Uterus (tissue), 4 donors: Measurements from ENCODE around the gene DNAH17. TPM values are rescaled to one million over a fixed set of nuclear protein-coding genes. Genes with fewer than 3 reads are reported as not detected.

Source experiments
- DNase-seq, 2 donors: peaks; one replicate each; pipeline ENCODE4 v3.0.0-alpha.2; 2019 to 2020
- H3K27ac ChIP-seq, 2 donors: fragments of 200-600 bp; sonication (generic); 1 replicate in 1 of 2; 2 replicates in 1 of 2; pipeline ENCODE4 v1.5.1; 2016 to 2018
- H3K27me3 ChIP-seq, 2 donors: fragments of 200-600 bp; sonication (generic); one replicate each; pipeline ENCODE4 v1.5.1; 2018 to 2019; ENCODE audit warnings: control low read depth in 1 of 2
- H3K36me3 ChIP-seq, 2 donors: fragments of 200-600 bp; sonication (generic); one replicate each; pipeline ENCODE4 v1.5.1; 2019; ENCODE audit warnings: control low read depth in 1 of 2
- H3K4me1 ChIP-seq, 2 donors: fragments of 200-600 bp; sonication (generic); one replicate each; pipeline ENCODE4 v1.5.1; 2018 to 2019; ENCODE audit warnings: control low read depth in 1 of 2
- H3K4me3 ChIP-seq, 2 donors: fragments of 200-600 bp; sonication (generic); 1 replicate in 1 of 2; 2 replicates in 1 of 2; pipeline ENCODE4 v1.5.1; 2018 to 2019; ENCODE audit warnings: mild to moderate bottlenecking in 1 of 2
- H3K9me3 ChIP-seq, 2 donors: fragments of 200-600 bp; sonication (generic); one replicate each; pipeline ENCODE4 v1.5.1; 2019; ENCODE audit warnings: control low read depth in 1 of 2
- CTCF ChIP-seq, 4 experiments: fragments of 200-600 bp in 2 of 4; fragments of 450-650 bp in 2 of 4; sonication (generic) in 2 of 4; IDR thresholded peaks; one replicate each; pipeline ENCODE4 v1.5.1; 2016 to 2019; ENCODE audit warnings: antibody characterized with exemption in 4 of 4, mild to moderate bottlenecking in 2 of 4, moderate library complexity in 1 of 4
- POLR2A ChIP-seq, 2 donors: fragments of 450-650 bp; IDR thresholded peaks; one replicate each; pipeline ENCODE4 v1.6.1; 2016; ENCODE audit warnings: antibody characterized with exemption in 2 of 2, mild to moderate bottlenecking in 1 of 2, moderate library complexity in 1 of 2
- intact Hi-C: fragments of 100-400 bp; cut with DNase I; formaldehyde crosslinking; loops from one replicate; pipeline ENCODE4 v1.15.1; 2023; ENCODE audit warnings: low total_unique reads
- total RNA-seq, 4 donors: library from RNA; depleted of rRNA in 3 of 4; stranded (reverse); fragments of >200 nt in 3 of 4; gene quantifications; one replicate each; pipeline versions ENCODE4 v1.1.0 to v1.2.4, GENCODE V29; 2014 to 2023
- donor health status: DM: yes; HTN: yes; CAD: no.

The DNAH17 gene
- total RNA-seq, 4 donors from 2014 or later = 0.03 to 1.1 TPM; not detected in 2

DNA sequence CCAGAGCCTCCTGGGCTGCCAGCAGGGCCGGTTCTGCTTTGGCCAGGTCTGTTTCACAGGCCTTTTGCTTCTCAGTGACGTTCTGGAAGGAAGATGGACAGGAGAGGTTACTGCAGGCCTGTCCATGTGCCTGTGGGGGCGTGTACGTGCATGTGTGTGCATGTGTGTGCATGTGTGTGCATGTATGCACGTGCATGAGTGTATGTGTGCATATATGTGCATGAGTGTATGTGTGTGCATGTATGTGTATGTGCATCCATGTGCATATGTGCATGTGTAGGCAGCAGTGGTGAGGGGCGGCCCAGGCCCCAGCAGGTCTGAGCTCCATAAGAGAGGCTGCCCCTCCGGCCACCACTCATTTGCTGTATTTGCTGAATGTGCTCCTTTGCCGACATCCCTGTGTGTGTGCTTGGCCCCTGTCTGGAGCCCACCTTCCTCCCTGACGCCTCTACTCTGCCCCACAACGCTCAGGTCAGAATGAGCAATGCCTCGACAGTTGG is 117.0 kb downstream of the DNAH17 start:
- Histone ChIP-seq H3K9me3 (no peaks in the 10 kb centered on the region), H3K27ac (no peak overlapping the region), H3K4me1 (no peaks in the 10 kb centered on the region), H3K36me3 (no peaks in the 10 kb centered on the region), H3K27me3 (no peaks in the 10 kb centered on the region), H3K4me3 (no peak overlapping the region)
- DNase-seq = no peak
- intact Hi-C loops = no loop called here
- TF ChIP-seq POLR2A (IDR thresholded peaks at IDR 0.05) = no peak
- TF ChIP-seq CTCF (IDR thresholded peaks at IDR 0.05) = no peak

- TF ChIP-seq POLR2A (IDR thresholded peaks at IDR 0.05) (no peak), CTCF (IDR thresholded peaks at IDR 0.05) (no peak)
- H3K27me3 ChIP-seq = no peaks in the 10 kb centered on the region
- no peak for DNase-seq
- no peaks in the 10 kb centered on the region for H3K4me1 ChIP-seq
- no peak overlapping the region for H3K4me3 ChIP-seq
- no peaks in the 10 kb centered on the region for H3K36me3 ChIP-seq
- no peaks in the 10 kb centered on the region for H3K9me3 ChIP-seq
- intact Hi-C loops = no loop called here
- H3K27ac ChIP-seq = no peak overlapping the region
Measured at GRCh38 chr17:78459696-78460095, 117.5 kb downstream of the DNAH17 start.

DNA sequence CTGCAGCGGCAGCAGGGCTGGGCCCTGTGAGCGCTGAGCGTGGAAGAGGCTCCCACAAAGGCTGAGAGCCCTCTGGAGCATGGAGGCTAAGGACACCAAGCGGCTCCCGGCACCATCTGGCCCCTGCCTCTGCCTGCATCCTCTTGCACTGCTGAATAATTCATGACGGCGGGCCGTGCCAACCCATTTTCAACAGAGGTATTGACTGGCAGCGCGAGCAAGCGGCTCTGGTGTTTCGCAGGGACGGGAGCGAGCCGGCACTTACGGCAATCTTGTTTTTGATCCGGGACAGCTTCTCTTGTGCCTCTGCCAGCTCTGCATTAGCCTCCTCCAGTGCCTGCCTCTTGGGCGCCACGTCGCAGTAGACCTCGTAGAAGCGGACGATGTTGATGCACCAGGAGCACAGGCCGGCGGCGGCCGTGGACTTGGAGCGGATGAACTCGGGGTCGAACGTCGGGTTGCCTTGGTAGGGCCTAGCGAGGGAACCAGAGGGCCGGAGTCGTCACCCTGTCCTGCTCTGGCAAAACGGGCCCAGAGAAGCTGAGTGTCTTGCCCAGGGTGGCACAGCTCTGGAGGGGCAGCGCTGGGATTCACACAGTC is 118.4 kb downstream of the DNAH17 start:
- no peak for DNase-seq
- no peaks in the 10 kb centered on the region for H3K27me3 ChIP-seq
- no peak overlapping the region for H3K4me3 ChIP-seq
- H3K27ac ChIP-seq = no peak overlapping the region
- no peaks in the 10 kb centered on the region for H3K4me1 ChIP-seq
- intact Hi-C loops = no loop called here
- no peaks in the 10 kb centered on the region for H3K9me3 ChIP-seq
- no peaks in the 10 kb centered on the region for H3K36me3 ChIP-seq
- TF ChIP-seq POLR2A (IDR thresholded peaks at IDR 0.05) = no peak
- no peak for TF ChIP-seq CTCF (IDR thresholded peaks at IDR 0.05)

DNA sequence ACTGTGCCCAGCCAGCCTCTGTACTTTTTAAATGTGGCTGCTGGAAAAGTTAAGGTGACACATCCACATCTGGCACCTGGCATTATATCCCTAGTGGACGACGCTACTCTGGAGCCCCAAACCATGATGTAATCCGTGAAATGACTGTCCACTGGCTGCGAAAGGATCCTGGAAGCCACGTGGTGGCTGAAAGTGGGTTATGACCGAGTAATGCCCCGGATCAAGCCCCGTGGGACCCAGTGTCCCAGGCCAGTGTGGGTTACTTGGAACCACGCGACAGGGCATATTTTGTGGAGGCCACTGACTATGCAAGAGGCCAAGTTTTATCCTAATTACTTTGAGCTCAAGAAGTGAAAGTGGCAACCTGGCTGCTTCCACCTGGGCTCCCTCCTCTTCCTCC is 119.1 kb downstream of the DNAH17 start:
- H3K4me3 ChIP-seq = no peak overlapping the region
- H3K4me1 ChIP-seq = no peaks in the 10 kb centered on the region
- no peaks in the 10 kb centered on the region for H3K27me3 ChIP-seq
- no peaks in the 10 kb centered on the region for H3K36me3 ChIP-seq
- no peaks in the 10 kb centered on the region for H3K9me3 ChIP-seq
- intact Hi-C loops = no loop called here
- no peak overlapping the region for H3K27ac ChIP-seq
- no peak for DNase-seq
- TF ChIP-seq POLR2A (IDR thresholded peaks at IDR 0.05) (no peak), CTCF (IDR thresholded peaks at IDR 0.05) (no peak)

DNA sequence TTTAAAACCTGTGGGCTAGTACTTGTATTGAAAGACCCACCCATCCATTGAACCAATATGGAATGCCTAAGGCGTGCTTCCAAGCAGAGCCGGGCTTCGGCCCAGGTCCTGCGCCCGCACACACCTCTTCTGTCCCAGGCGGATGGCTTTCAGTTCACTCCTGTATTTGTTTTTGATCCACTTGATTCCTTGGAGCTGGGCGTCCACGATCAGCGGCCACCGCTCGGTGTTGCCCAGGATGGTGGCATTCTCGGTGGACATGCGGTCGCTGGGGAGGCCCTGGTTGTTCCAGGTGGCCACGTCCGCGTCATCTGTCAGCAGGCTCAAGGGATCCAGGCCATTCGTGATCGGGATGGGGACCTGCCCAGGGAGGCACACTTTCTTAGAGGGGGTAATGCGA is 122.8 kb downstream of the DNAH17 start:
- Histone ChIP-seq H3K27ac (no peak overlapping the region), H3K9me3 (no peaks in the 10 kb centered on the region), H3K4me3 (no peak overlapping the region), H3K27me3 (no peaks in the 10 kb centered on the region), H3K36me3 (no peaks in the 10 kb centered on the region), H3K4me1 (no peaks in the 10 kb centered on the region)
- DNase-seq = no peak
- intact Hi-C loops = no loop called here
- TF ChIP-seq CTCF (IDR thresholded peaks at IDR 0.05) (no peak), POLR2A (IDR thresholded peaks at IDR 0.05) (no peak)
